ENCODE results near the gene CYP1A1. TPM values are rescaled to one million over a fixed set of nuclear protein-coding genes. Genes with fewer than 3 reads are reported as not detected.

The CYP1A1 gene
- total RNA-seq, 1 donor, result 0.36 TPM

GRCh38 chr15:74723754-74724334 lies 1.5 kb downstream of the CYP1A1 start:
- Histone ChIP-seq H4K20me1 (ENCODE audit: insufficient read depth, low read length) (no peaks in the 10 kb centered on the region), H3K9me3 (ENCODE audit: low read depth, low read length) (no peaks in the 10 kb centered on the region), H3K4me3 (ENCODE audit: insufficient read depth, low read length) (no peak overlapping the region), H2AFZ (ENCODE audit: low read length) (no peak overlapping the region), H3K27me3 (ENCODE audit: insufficient read depth, low read length) (peaks cover 64% of the 10 kb centered on the region), H3K79me2 (ENCODE audit: insufficient read depth, low read length) (no peaks in the 10 kb centered on the region), H3K27ac (ENCODE audit: low read depth, low read length) (no peak overlapping the region), H3K4me2 (ENCODE audit: insufficient read depth, low read length) (no peak overlapping the region), H3K4me1 (ENCODE audit: insufficient read depth, low read length) (peaks cover 10% of the 10 kb centered on the region), H3K36me3 (ENCODE audit: insufficient read depth, low read length) (no peaks in the 10 kb centered on the region)
- peak; percentile 93 for DNase-seq (ENCODE audit: insufficient read length, low spot score, missing footprints)
- no peak for TF ChIP-seq CTCF (IDR thresholded peaks at IDR 0.05; ENCODE audit: extremely low read depth, low read depth, low read length)

GRCh38 chr15:74723187-74723586 lies 2.1 kb downstream of the CYP1A1 start:
- Histone ChIP-seq H3K9me3 (ENCODE audit: low read depth, low read length) (no peaks in the 10 kb centered on the region), H3K4me3 (ENCODE audit: insufficient read depth, low read length) (no peak overlapping the region), H4K20me1 (ENCODE audit: insufficient read depth, low read length) (no peaks in the 10 kb centered on the region), H3K27me3 (ENCODE audit: insufficient read depth, low read length) (peaks cover 64% of the 10 kb centered on the region), H3K79me2 (ENCODE audit: insufficient read depth, low read length) (no peaks in the 10 kb centered on the region), H2AFZ (ENCODE audit: low read length) (no peak overlapping the region), H3K4me2 (ENCODE audit: insufficient read depth, low read length) (no peak overlapping the region), H3K36me3 (ENCODE audit: insufficient read depth, low read length) (no peaks in the 10 kb centered on the region), H3K4me1 (ENCODE audit: insufficient read depth, low read length) (peaks cover 10% of the 10 kb centered on the region), H3K27ac (ENCODE audit: low read depth, low read length) (no peak overlapping the region)
- DNase-seq (ENCODE audit: insufficient read length, low spot score, missing footprints), result no peak
- no peak for TF ChIP-seq CTCF (IDR thresholded peaks at IDR 0.05; ENCODE audit: extremely low read depth, low read depth, low read length)

GRCh38 chr15:74722591-74722990 lies 2.7 kb downstream of the CYP1A1 start:
- Histone ChIP-seq H3K9me3 (ENCODE audit: low read depth, low read length) (no peaks in the 10 kb centered on the region), H4K20me1 (ENCODE audit: insufficient read depth, low read length) (no peaks in the 10 kb centered on the region), H3K4me1 (ENCODE audit: insufficient read depth, low read length) (peaks cover 10% of the 10 kb centered on the region), H3K27me3 (ENCODE audit: insufficient read depth, low read length) (peaks cover 59% of the 10 kb centered on the region), H3K27ac (ENCODE audit: low read depth, low read length) (no peak overlapping the region), H2AFZ (ENCODE audit: low read length) (no peak overlapping the region), H3K4me3 (ENCODE audit: insufficient read depth, low read length) (no peak overlapping the region), H3K4me2 (ENCODE audit: insufficient read depth, low read length) (no peak overlapping the region), H3K79me2 (ENCODE audit: insufficient read depth, low read length) (no peaks in the 10 kb centered on the region), H3K36me3 (ENCODE audit: insufficient read depth, low read length) (no peaks in the 10 kb centered on the region)
- peak; percentile 71 for DNase-seq (ENCODE audit: insufficient read length, low spot score, missing footprints)
- TF ChIP-seq CTCF (IDR thresholded peaks at IDR 0.05; ENCODE audit: extremely low read depth, low read depth, low read length), result no peak

- Histone ChIP-seq H3K79me2 (ENCODE audit: insufficient read depth, low read length) (no peaks in the 10 kb centered on the region), H3K4me1 (ENCODE audit: insufficient read depth, low read length) (no peaks in the 10 kb centered on the region), H2AFZ (ENCODE audit: low read length) (no peak overlapping the region), H3K27ac (ENCODE audit: low read depth, low read length) (no peak overlapping the region), H3K4me2 (ENCODE audit: insufficient read depth, low read length) (no peak overlapping the region), H3K36me3 (ENCODE audit: insufficient read depth, low read length) (no peaks in the 10 kb centered on the region), H3K9me3 (ENCODE audit: low read depth, low read length) (no peaks in the 10 kb centered on the region), H3K27me3 (ENCODE audit: insufficient read depth, low read length) (peaks cover 11% of the 10 kb centered on the region), H4K20me1 (ENCODE audit: insufficient read depth, low read length) (no peaks in the 10 kb centered on the region), H3K4me3 (ENCODE audit: insufficient read depth, low read length) (no peak overlapping the region)
- no peak for DNase-seq (ENCODE audit: insufficient read length, low spot score, missing footprints)
- no peak for TF ChIP-seq CTCF (IDR thresholded peaks at IDR 0.05; ENCODE audit: extremely low read depth, low read depth, low read length)
These were observed 8.7 kb downstream of the CYP1A1 start for GRCh38 chr15:74716651-74717050.
